Activated CD8-positive, alpha-beta memory T cell treated with anti-CD3 and anti-CD28 coated beads for 48 hours (primary cell): ENCODE measurements around the gene SCT.
"Not testable (repeated sequence)": the region's sequence is repeated elsewhere in the genome, so short reads cannot be mapped to it uniquely, and the experiment has no call there.

Experiments used
- DNase-seq, 3 experiments: peaks; one replicate each; pipeline ENCODE4 v3.0.0-alpha.2; 2020; ENCODE audit warnings: low read depth in 2 of 3, low spot score in 2 of 3

Gene SCT

GRCh38 chr11:626475-627307, at the start of gene SCT:
Gene SCT, minus strand, starts transcription at chr11:627181. Its CDS starts 38 bp downstream, at chr11:627143.
- DNase-seq, result no peak

- DNase-seq, result no peak
Measured at GRCh38 chr11:674406-674805, 47.4 kb upstream of the SCT start.

- no peak for DNase-seq
Measured at GRCh38 chr11:673866-674265, 46.9 kb upstream of the SCT start.

GRCh38 chr11:665704-666281, 38.8 kb upstream of the SCT start:
- DNase-seq, result no peak

- DNase-seq, result no peak
Measured at GRCh38 chr11:665062-665703, 38.2 kb upstream of the SCT start.

GRCh38 chr11:662689-663274, 35.8 kb upstream of the SCT start:
- DNase-seq, result no peak

- DNase-seq, result no peak
Measured at GRCh38 chr11:660681-661444, 33.9 kb upstream of the SCT start.

GRCh38 chr11:660281-660680, 33.3 kb upstream of the SCT start:
- DNase-seq, result no peak

GRCh38 chr11:659532-660085, 32.6 kb upstream of the SCT start:
- DNase-seq, result no peak

- DNase-seq, result no peak
Measured at GRCh38 chr11:657691-658126, 30.7 kb upstream of the SCT start.

- no peak for DNase-seq
Measured at GRCh38 chr11:656866-657265, 29.9 kb upstream of the SCT start.

GRCh38 chr11:656426-656825, 29.4 kb upstream of the SCT start:
- DNase-seq, result no peak

GRCh38 chr11:655036-655726, 28.2 kb upstream of the SCT start:
- DNase-seq, result no peak

GRCh38 chr11:654444-654843, 27.5 kb upstream of the SCT start:
- DNase-seq, result not testable (repeated sequence)

GRCh38 chr11:653837-654236, 26.9 kb upstream of the SCT start:
- no peak for DNase-seq

GRCh38 chr11:653136-653535, 26.2 kb upstream of the SCT start:
- not testable (repeated sequence) for DNase-seq

- DNase-seq, result no peak
Measured at GRCh38 chr11:650482-650881, 23.5 kb upstream of the SCT start.

GRCh38 chr11:647672-648158, 20.7 kb upstream of the SCT start:
- not testable (repeated sequence) for DNase-seq

- no peak for DNase-seq
Measured at GRCh38 chr11:646214-646613, 19.2 kb upstream of the SCT start.

- DNase-seq, result no peak
Measured at GRCh38 chr11:645536-645935, 18.6 kb upstream of the SCT start.
